ENCODE measurements around the gene KCNMA1.
"Not testable (repeated sequence)": the region's sequence is repeated elsewhere in the genome, so short reads cannot be mapped to it uniquely, and the experiment has no call there.

The KCNMA1 gene

GRCh38 chr10:77673101-77673500 lies 35.5 kb upstream of the KCNMA1 start:
- no peak overlapping the region for H2AFZ ChIP-seq (ENCODE audit: low read depth, low read length)

GRCh38 chr10:77671594-77672252 lies 34.1 kb upstream of the KCNMA1 start:
- no peaks in the 10 kb centered on the region for H3K9me3 ChIP-seq (ENCODE audit: low read length)
- H2AFZ ChIP-seq (ENCODE audit: low read depth, low read length) = no peak overlapping the region
- H3K4me3 ChIP-seq (ENCODE audit: low read length) = no peak overlapping the region
- H3K27me3 ChIP-seq (ENCODE audit: insufficient read depth, low read length) = peaks cover 3% of the 10 kb centered on the region
- no peaks in the 10 kb centered on the region for H3K4me1 ChIP-seq (ENCODE audit: insufficient read depth, low read length)
- no peaks in the 10 kb centered on the region for H3K36me3 ChIP-seq (ENCODE audit: insufficient read depth, low read length)

More at GRCh38 chr10:77673101-77673500, 35.5 kb upstream of the KCNMA1 start:
- Histone ChIP-seq H3K9me3 (ENCODE audit: low read length) (no peaks in the 10 kb centered on the region), H3K27me3 (ENCODE audit: insufficient read depth, low read length) (peaks cover 3% of the 10 kb centered on the region), H3K4me3 (ENCODE audit: low read length) (no peak overlapping the region), H3K36me3 (ENCODE audit: insufficient read depth, low read length) (no peaks in the 10 kb centered on the region), H3K4me1 (ENCODE audit: insufficient read depth, low read length) (no peaks in the 10 kb centered on the region)

GRCh38 chr10:77670817-77671443 lies 33.3 kb upstream of the KCNMA1 start:
- Histone ChIP-seq H3K27me3 (ENCODE audit: insufficient read depth, low read length) (peaks cover 6% of the 10 kb centered on the region), H3K9me3 (ENCODE audit: low read length) (no peaks in the 10 kb centered on the region), H3K36me3 (ENCODE audit: insufficient read depth, low read length) (no peaks in the 10 kb centered on the region), H3K4me3 (ENCODE audit: low read length) (no peak overlapping the region), H2AFZ (ENCODE audit: low read depth, low read length) (no peak overlapping the region), H3K4me1 (ENCODE audit: insufficient read depth, low read length) (no peaks in the 10 kb centered on the region)

GRCh38 chr10:77669892-77670291 lies 32.3 kb upstream of the KCNMA1 start:
- H3K27me3 ChIP-seq (ENCODE audit: insufficient read depth, low read length) = peaks cover 14% of the 10 kb centered on the region
- no peaks in the 10 kb centered on the region for H3K4me1 ChIP-seq (ENCODE audit: insufficient read depth, low read length)
- no peak overlapping the region for H3K4me3 ChIP-seq (ENCODE audit: low read length)
- H2AFZ ChIP-seq (ENCODE audit: low read depth, low read length) = no peak overlapping the region
- H3K36me3 ChIP-seq (ENCODE audit: insufficient read depth, low read length) = no peaks in the 10 kb centered on the region
- H3K9me3 ChIP-seq (ENCODE audit: low read length) = no peaks in the 10 kb centered on the region

GRCh38 chr10:77667426-77668324 lies 30.1 kb upstream of the KCNMA1 start:
- H3K4me1 ChIP-seq (ENCODE audit: insufficient read depth, low read length) = peaks cover 18% of the 10 kb centered on the region
- no peaks in the 10 kb centered on the region for H3K9me3 ChIP-seq (ENCODE audit: low read length)
- no peak overlapping the region for H2AFZ ChIP-seq (ENCODE audit: low read depth, low read length)
- no peak overlapping the region for H3K4me3 ChIP-seq (ENCODE audit: low read length)
- no peaks in the 10 kb centered on the region for H3K36me3 ChIP-seq (ENCODE audit: insufficient read depth, low read length)
- H3K27me3 ChIP-seq (ENCODE audit: insufficient read depth, low read length) = peaks cover 14% of the 10 kb centered on the region

GRCh38 chr10:77666821-77667220 lies 29.2 kb upstream of the KCNMA1 start:
- Histone ChIP-seq H3K4me1 (ENCODE audit: insufficient read depth, low read length) (peaks cover 22% of the 10 kb centered on the region), H3K4me3 (ENCODE audit: low read length) (no peak overlapping the region), H3K27me3 (ENCODE audit: insufficient read depth, low read length) (peaks cover 14% of the 10 kb centered on the region), H3K9me3 (ENCODE audit: low read length) (no peaks in the 10 kb centered on the region), H3K36me3 (ENCODE audit: insufficient read depth, low read length) (no peaks in the 10 kb centered on the region), H2AFZ (ENCODE audit: low read depth, low read length) (no peak overlapping the region)

GRCh38 chr10:77664696-77665095 lies 27.1 kb upstream of the KCNMA1 start:
- Histone ChIP-seq H2AFZ (ENCODE audit: low read depth, low read length) (no peak overlapping the region), H3K36me3 (ENCODE audit: insufficient read depth, low read length) (no peaks in the 10 kb centered on the region), H3K4me3 (ENCODE audit: low read length) (no peak overlapping the region), H3K9me3 (ENCODE audit: low read length) (no peaks in the 10 kb centered on the region), H3K27me3 (ENCODE audit: insufficient read depth, low read length) (peaks cover 12% of the 10 kb centered on the region), H3K4me1 (ENCODE audit: insufficient read depth, low read length) (peaks cover 22% of the 10 kb centered on the region)

GRCh38 chr10:77664008-77664407 lies 26.4 kb upstream of the KCNMA1 start:
- Histone ChIP-seq H3K4me3 (ENCODE audit: low read length) (no peak overlapping the region), H3K27me3 (ENCODE audit: insufficient read depth, low read length) (peaks cover 12% of the 10 kb centered on the region), H3K36me3 (ENCODE audit: insufficient read depth, low read length) (no peaks in the 10 kb centered on the region), H3K9me3 (ENCODE audit: low read length) (no peaks in the 10 kb centered on the region), H2AFZ (ENCODE audit: low read depth, low read length) (no peak overlapping the region), H3K4me1 (ENCODE audit: insufficient read depth, low read length) (peaks cover 22% of the 10 kb centered on the region)

- H2AFZ ChIP-seq (ENCODE audit: low read depth, low read length) = no peak overlapping the region
- no peaks in the 10 kb centered on the region for H3K9me3 ChIP-seq (ENCODE audit: low read length)
These were observed 24.1 kb upstream of the KCNMA1 start for GRCh38 chr10:77661674-77662073.

GRCh38 chr10:77661100-77661499 lies 23.5 kb upstream of the KCNMA1 start:
- H3K36me3 ChIP-seq (ENCODE audit: insufficient read depth, low read length) = no peaks in the 10 kb centered on the region
- H3K27me3 ChIP-seq (ENCODE audit: insufficient read depth, low read length) = peaks cover 9% of the 10 kb centered on the region
- H3K4me3 ChIP-seq (ENCODE audit: low read length) = no peak overlapping the region
- no peak overlapping the region for H2AFZ ChIP-seq (ENCODE audit: low read depth, low read length)
- no peaks in the 10 kb centered on the region for H3K9me3 ChIP-seq (ENCODE audit: low read length)
- peaks cover 22% of the 10 kb centered on the region for H3K4me1 ChIP-seq (ENCODE audit: insufficient read depth, low read length)

More at GRCh38 chr10:77661674-77662073, 24.1 kb upstream of the KCNMA1 start:
- no peak overlapping the region for H3K4me3 ChIP-seq (ENCODE audit: low read length)
- H3K36me3 ChIP-seq (ENCODE audit: insufficient read depth, low read length) = no peaks in the 10 kb centered on the region
- H3K4me1 ChIP-seq (ENCODE audit: insufficient read depth, low read length) = peaks cover 22% of the 10 kb centered on the region
- H3K27me3 ChIP-seq (ENCODE audit: insufficient read depth, low read length) = peaks cover 11% of the 10 kb centered on the region

GRCh38 chr10:77659046-77659670 lies 21.6 kb upstream of the KCNMA1 start:
- H3K4me1 ChIP-seq (ENCODE audit: insufficient read depth, low read length) = peaks cover 18% of the 10 kb centered on the region
- H3K9me3 ChIP-seq (ENCODE audit: low read length); H3K4me3 ChIP-seq (ENCODE audit: low read length); H3K27me3 ChIP-seq (ENCODE audit: insufficient read depth, low read length); H3K36me3 ChIP-seq (ENCODE audit: insufficient read depth, low read length); H2AFZ ChIP-seq (ENCODE audit: low read depth, low read length): not testable (repeated sequence)

GRCh38 chr10:77653210-77653609 lies 15.6 kb upstream of the KCNMA1 start:
- no peaks in the 10 kb centered on the region for H3K27me3 ChIP-seq (ENCODE audit: insufficient read depth, low read length)
- no peaks in the 10 kb centered on the region for H3K36me3 ChIP-seq (ENCODE audit: insufficient read depth, low read length)
- no peaks in the 10 kb centered on the region for H3K9me3 ChIP-seq (ENCODE audit: low read length)
- H2AFZ ChIP-seq (ENCODE audit: low read depth, low read length) = no peak overlapping the region
- H3K4me3 ChIP-seq (ENCODE audit: low read length) = no peak overlapping the region
- H3K4me1 ChIP-seq (ENCODE audit: insufficient read depth, low read length) = peaks cover 2% of the 10 kb centered on the region
